Ishikawa (cell line): ENCODE measurements around the gene SLC6A6.

Experiments used
- CEBPB ChIP-seq: IDR thresholded peaks from 2 replicates; pipeline ENCODE4 v1.6.1; 2012
- CREB1 ChIP-seq: IDR thresholded peaks from 2 replicates; pipeline ENCODE4 v1.6.1; 2012; ENCODE audit warnings: low read depth
- EP300 ChIP-seq: IDR thresholded peaks from 2 replicates; pipeline ENCODE4 v1.6.1; 2012; ENCODE audit warnings: borderline replicate concordance
- TF ChIP-seq, protein P1 (sequence below): IDR thresholded peaks from 2 replicates; pipeline ENCODE4 v1.6.1; 2012; ENCODE audit warnings: low read depth, mild to moderate bottlenecking
- TF ChIP-seq, protein P2 (sequence below): IDR thresholded peaks from 2 replicates; pipeline ENCODE4 v1.6.1; 2012

DNA sequence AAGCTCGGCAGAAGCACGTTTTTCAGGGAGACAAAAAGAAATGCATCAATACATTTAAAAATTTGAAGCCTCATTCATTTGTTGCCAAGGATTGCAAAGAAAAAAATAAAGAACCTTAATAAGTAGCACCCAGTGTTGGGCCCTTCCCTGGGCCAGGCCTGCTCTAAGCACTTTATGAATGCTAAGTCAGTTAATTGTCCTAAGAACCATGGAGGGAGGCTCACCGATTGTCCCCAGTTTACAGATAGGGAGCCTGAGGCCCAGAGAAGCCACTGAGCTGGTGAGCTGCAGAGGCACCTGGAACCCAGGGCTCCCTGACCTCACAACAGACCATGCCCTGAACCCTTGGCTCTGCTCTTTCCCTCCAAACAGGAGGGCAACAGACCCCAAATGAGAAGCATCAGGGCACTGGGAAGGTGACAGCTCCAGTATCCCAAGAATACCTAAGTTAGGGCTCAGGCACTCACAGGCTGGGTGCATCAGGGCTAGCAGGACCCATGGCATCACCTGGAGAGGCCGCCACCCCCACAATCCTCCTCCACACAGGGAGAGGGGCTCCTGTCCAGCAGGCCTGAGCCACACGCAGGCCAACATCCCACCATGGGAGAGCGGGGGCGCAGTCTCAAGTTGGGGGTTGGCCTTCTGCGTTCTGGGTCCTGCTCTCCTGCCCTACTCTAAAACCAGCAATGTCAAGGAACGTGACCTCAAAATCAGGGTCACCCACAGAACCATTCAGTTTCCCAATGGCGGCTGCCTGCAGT, 133.8 kb downstream of the SLC6A6 start:
- no peak for TF ChIP-seq EP300
- TF ChIP-seq, protein P1, sequence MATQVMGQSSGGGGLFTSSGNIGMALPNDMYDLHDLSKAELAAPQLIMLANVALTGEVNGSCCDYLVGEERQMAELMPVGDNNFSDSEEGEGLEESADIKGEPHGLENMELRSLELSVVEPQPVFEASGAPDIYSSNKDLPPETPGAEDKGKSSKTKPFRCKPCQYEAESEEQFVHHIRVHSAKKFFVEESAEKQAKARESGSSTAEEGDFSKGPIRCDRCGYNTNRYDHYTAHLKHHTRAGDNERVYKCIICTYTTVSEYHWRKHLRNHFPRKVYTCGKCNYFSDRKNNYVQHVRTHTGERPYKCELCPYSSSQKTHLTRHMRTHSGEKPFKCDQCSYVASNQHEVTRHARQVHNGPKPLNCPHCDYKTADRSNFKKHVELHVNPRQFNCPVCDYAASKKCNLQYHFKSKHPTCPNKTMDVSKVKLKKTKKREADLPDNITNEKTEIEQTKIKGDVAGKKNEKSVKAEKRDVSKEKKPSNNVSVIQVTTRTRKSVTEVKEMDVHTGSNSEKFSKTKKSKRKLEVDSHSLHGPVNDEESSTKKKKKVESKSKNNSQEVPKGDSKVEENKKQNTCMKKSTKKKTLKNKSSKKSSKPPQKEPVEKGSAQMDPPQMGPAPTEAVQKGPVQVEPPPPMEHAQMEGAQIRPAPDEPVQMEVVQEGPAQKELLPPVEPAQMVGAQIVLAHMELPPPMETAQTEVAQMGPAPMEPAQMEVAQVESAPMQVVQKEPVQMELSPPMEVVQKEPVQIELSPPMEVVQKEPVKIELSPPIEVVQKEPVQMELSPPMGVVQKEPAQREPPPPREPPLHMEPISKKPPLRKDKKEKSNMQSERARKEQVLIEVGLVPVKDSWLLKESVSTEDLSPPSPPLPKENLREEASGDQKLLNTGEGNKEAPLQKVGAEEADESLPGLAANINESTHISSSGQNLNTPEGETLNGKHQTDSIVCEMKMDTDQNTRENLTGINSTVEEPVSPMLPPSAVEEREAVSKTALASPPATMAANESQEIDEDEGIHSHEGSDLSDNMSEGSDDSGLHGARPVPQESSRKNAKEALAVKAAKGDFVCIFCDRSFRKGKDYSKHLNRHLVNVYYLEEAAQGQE = no peak
- TF ChIP-seq CREB1 = no peak
- TF ChIP-seq CEBPB = no peak
- TF ChIP-seq, protein P2, sequence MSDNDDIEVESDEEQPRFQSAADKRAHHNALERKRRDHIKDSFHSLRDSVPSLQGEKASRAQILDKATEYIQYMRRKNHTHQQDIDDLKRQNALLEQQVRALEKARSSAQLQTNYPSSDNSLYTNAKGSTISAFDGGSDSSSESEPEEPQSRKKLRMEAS = no peak
